Activated CD8-positive, alpha-beta memory T cell treated with anti-CD3 and anti-CD28 coated beads, Interleukin-2, amount 10 ng/mL, durations not matched to agents 7 days and 5 days (primary cell): ENCODE results near the gene UPK3B. TPM values are rescaled to one million over a fixed set of nuclear protein-coding genes. Genes with fewer than 3 reads are reported as not detected.
A peak's percentile ranks its signal among the peaks of the same experiment; 100 is the strongest.
"Not testable (repeated sequence)": the region's sequence is repeated elsewhere in the genome, so short reads cannot be mapped to it uniquely, and the experiment has no call there.

Experiments
- ATAC-seq: fragments of 150-1000 bp; cut with Tn5 transposase; one replicate; pipeline ENCODE4 v1.10.0; 2021; ENCODE audit warnings: moderate library complexity
- CTCF ChIA-PET: fragments of 350-600 bp; sonication (Branson Sonifier 250); formaldehyde crosslinking; loops from one replicate; lab custom pipeline; 2021; ENCODE audit warnings: antibody characterized with exemption; lab: Charles Lee
- DNase-seq: peaks from one replicate; pipeline ENCODE4 v3.0.0-alpha.2; 2020
- H3K27ac Mint-ChIP-seq: one replicate; pipeline ENCODE4 v1.8.0; 2021; ENCODE audit warnings: mild to moderate bottlenecking, mixed read lengths
- H3K27me3 Mint-ChIP-seq: one replicate; pipeline ENCODE4 v1.8.0; 2021; ENCODE audit warnings: mixed read lengths
- H3K36me3 Mint-ChIP-seq: one replicate; pipeline ENCODE4 v1.8.0; 2021; ENCODE audit warnings: mild to moderate bottlenecking, mixed read lengths
- H3K4me1 Mint-ChIP-seq: one replicate; pipeline ENCODE4 v1.8.0; 2021; ENCODE audit warnings: mixed read lengths
- H3K4me3 Mint-ChIP-seq: one replicate; pipeline ENCODE4 v1.8.0; 2021; ENCODE audit warnings: mild to moderate bottlenecking, moderate library complexity, mixed read lengths
- H3K9me3 Mint-ChIP-seq: one replicate; pipeline ENCODE4 v1.8.0; 2022; ENCODE audit warnings: low read depth, mixed read lengths
- total RNA-seq, 2 experiments: library from RNA; stranded (reverse); gene quantifications; one replicate each; pipeline ENCODE4 v1.2.3, GENCODE V29; 2021

UPK3B gene
- total RNA-seq, 2 experiments from 2014 or later, result 1.1 TPM; not detected in 1

GRCh38 chr7:76480403-76481253 lies 29.7 kb upstream of the UPK3B start:
- H3K27me3 Mint-ChIP-seq, CTCF ChIA-PET, H3K36me3 Mint-ChIP-seq, DNase-seq, H3K9me3 Mint-ChIP-seq, H3K4me3 Mint-ChIP-seq, H3K4me1 Mint-ChIP-seq, ATAC-seq, H3K27ac Mint-ChIP-seq: not testable (repeated sequence)

GRCh38 chr7:76482660-76483059 lies 27.7 kb upstream of the UPK3B start:
- H3K27ac Mint-ChIP-seq, H3K9me3 Mint-ChIP-seq, ATAC-seq, H3K36me3 Mint-ChIP-seq, H3K4me1 Mint-ChIP-seq, DNase-seq, H3K27me3 Mint-ChIP-seq, H3K4me3 Mint-ChIP-seq, CTCF ChIA-PET: not testable (repeated sequence)

- CTCF ChIA-PET, H3K36me3 Mint-ChIP-seq, H3K4me3 Mint-ChIP-seq, H3K9me3 Mint-ChIP-seq, DNase-seq, H3K27ac Mint-ChIP-seq, H3K27me3 Mint-ChIP-seq, ATAC-seq, H3K4me1 Mint-ChIP-seq: not testable (repeated sequence)
Observed at GRCh38 chr7:76483081-76483480, 27.3 kb upstream of the UPK3B start.

- CTCF ChIA-PET, H3K4me1 Mint-ChIP-seq, H3K27me3 Mint-ChIP-seq, H3K36me3 Mint-ChIP-seq, H3K4me3 Mint-ChIP-seq, H3K27ac Mint-ChIP-seq, ATAC-seq, H3K9me3 Mint-ChIP-seq, DNase-seq: not testable (repeated sequence)
Observed at GRCh38 chr7:76484456-76484855, 25.9 kb upstream of the UPK3B start.

GRCh38 chr7:76485822-76486610 lies 24.3 kb upstream of the UPK3B start:
- DNase-seq, H3K36me3 Mint-ChIP-seq, CTCF ChIA-PET, H3K27ac Mint-ChIP-seq, H3K4me3 Mint-ChIP-seq, H3K4me1 Mint-ChIP-seq, H3K9me3 Mint-ChIP-seq, H3K27me3 Mint-ChIP-seq: not testable (repeated sequence)
- peak; percentile 31 for ATAC-seq

GRCh38 chr7:76486618-76487017 lies 23.7 kb upstream of the UPK3B start:
- H3K36me3 Mint-ChIP-seq, H3K9me3 Mint-ChIP-seq, H3K4me1 Mint-ChIP-seq, H3K4me3 Mint-ChIP-seq, H3K27me3 Mint-ChIP-seq, CTCF ChIA-PET: not testable (repeated sequence)
- H3K27ac Mint-ChIP-seq, result peak overlapping the region; percentile 78
- DNase-seq (peak; percentile 77), ATAC-seq (peak; percentile 96)

GRCh38 chr7:76487969-76488368 lies 22.4 kb upstream of the UPK3B start:
- H3K27ac Mint-ChIP-seq, H3K36me3 Mint-ChIP-seq, CTCF ChIA-PET, H3K4me1 Mint-ChIP-seq, DNase-seq, H3K4me3 Mint-ChIP-seq, ATAC-seq, H3K9me3 Mint-ChIP-seq, H3K27me3 Mint-ChIP-seq: not testable (repeated sequence)

GRCh38 chr7:76492139-76492538 lies 18.2 kb upstream of the UPK3B start:
- ATAC-seq, H3K9me3 Mint-ChIP-seq, DNase-seq, H3K36me3 Mint-ChIP-seq, H3K4me3 Mint-ChIP-seq, H3K27ac Mint-ChIP-seq, CTCF ChIA-PET, H3K4me1 Mint-ChIP-seq, H3K27me3 Mint-ChIP-seq: not testable (repeated sequence)

- H3K4me1 Mint-ChIP-seq, DNase-seq, CTCF ChIA-PET, H3K4me3 Mint-ChIP-seq, H3K36me3 Mint-ChIP-seq, H3K27me3 Mint-ChIP-seq, H3K9me3 Mint-ChIP-seq, H3K27ac Mint-ChIP-seq, ATAC-seq: not testable (repeated sequence)
Observed at GRCh38 chr7:76495717-76496116, 14.6 kb upstream of the UPK3B start.

GRCh38 chr7:76497918-76498582 lies 12.3 kb upstream of the UPK3B start:
- H3K36me3 Mint-ChIP-seq, DNase-seq, H3K27me3 Mint-ChIP-seq, ATAC-seq, H3K27ac Mint-ChIP-seq, H3K9me3 Mint-ChIP-seq, H3K4me3 Mint-ChIP-seq, H3K4me1 Mint-ChIP-seq, CTCF ChIA-PET: not testable (repeated sequence)

GRCh38 chr7:76498583-76499200 lies 11.7 kb upstream of the UPK3B start:
- H3K27ac Mint-ChIP-seq, ATAC-seq, CTCF ChIA-PET, DNase-seq, H3K4me3 Mint-ChIP-seq, H3K4me1 Mint-ChIP-seq, H3K27me3 Mint-ChIP-seq, H3K9me3 Mint-ChIP-seq, H3K36me3 Mint-ChIP-seq: not testable (repeated sequence)

GRCh38 chr7:76499201-76499923 lies 11.0 kb upstream of the UPK3B start:
- H3K9me3 Mint-ChIP-seq, CTCF ChIA-PET, H3K4me1 Mint-ChIP-seq, H3K36me3 Mint-ChIP-seq, H3K4me3 Mint-ChIP-seq, H3K27me3 Mint-ChIP-seq, DNase-seq, H3K27ac Mint-ChIP-seq: not testable (repeated sequence)
- peak; percentile 59 for ATAC-seq

GRCh38 chr7:76499924-76500241 lies 10.5 kb upstream of the UPK3B start:
- H3K36me3 Mint-ChIP-seq, H3K27me3 Mint-ChIP-seq, H3K9me3 Mint-ChIP-seq, CTCF ChIA-PET, H3K4me3 Mint-ChIP-seq, H3K4me1 Mint-ChIP-seq, DNase-seq, H3K27ac Mint-ChIP-seq: not testable (repeated sequence)
- ATAC-seq, result peak; percentile 69
